HG02981 (cell line): ENCODE measurements around the gene P2RX3.
"Not testable (repeated sequence)": the region's sequence is repeated elsewhere in the genome, so short reads cannot be mapped to it uniquely, and the experiment has no call there.

Experiments
- ATAC-seq: cut with Tn5 transposase; IDR thresholded peaks from one replicate; pipeline ENCODE4 v1.9.1; 2021; ENCODE audit warnings: mild to moderate bottlenecking, moderate library complexity; ENCODE audit not compliant: unreplicated experiment

The P2RX3 gene

GRCh38 chr11:57338142-57338541 is at the start of gene P2RX3:
TSS of gene P2RX3 (plus strand) at chr11:57338352. CDS start at chr11:57338551, 199 bp downstream.
- no peak for ATAC-seq

- no peak for ATAC-seq
Measured at GRCh38 chr11:57288771-57289579, 49.2 kb upstream of the P2RX3 start.

GRCh38 chr11:57290288-57290687 is 47.9 kb upstream of the P2RX3 start:
- ATAC-seq = no peak

- ATAC-seq = no peak
Measured at GRCh38 chr11:57294225-57295131, 43.7 kb upstream of the P2RX3 start.

GRCh38 chr11:57296205-57296604 is 41.9 kb upstream of the P2RX3 start:
- ATAC-seq = not testable (repeated sequence)

GRCh38 chr11:57297221-57297620 is 40.9 kb upstream of the P2RX3 start:
- no peak for ATAC-seq

GRCh38 chr11:57299150-57299737 is 38.9 kb upstream of the P2RX3 start:
- ATAC-seq = no peak

GRCh38 chr11:57300785-57301184 is 37.4 kb upstream of the P2RX3 start:
- no peak for ATAC-seq

- ATAC-seq = no peak
Measured at GRCh38 chr11:57301711-57302423, 36.3 kb upstream of the P2RX3 start.

GRCh38 chr11:57302489-57302888 is 35.7 kb upstream of the P2RX3 start:
- no peak for ATAC-seq

- ATAC-seq = no peak
Measured at GRCh38 chr11:57303280-57303989, 34.7 kb upstream of the P2RX3 start.

- ATAC-seq = no peak
Measured at GRCh38 chr11:57303990-57304579, 34.1 kb upstream of the P2RX3 start.

GRCh38 chr11:57305523-57305922 is 32.6 kb upstream of the P2RX3 start:
- ATAC-seq = no peak

- no peak for ATAC-seq
Measured at GRCh38 chr11:57306161-57306876, 31.8 kb upstream of the P2RX3 start.

- ATAC-seq = no peak
Measured at GRCh38 chr11:57306940-57307565, 31.1 kb upstream of the P2RX3 start.

GRCh38 chr11:57307666-57308270 is 30.4 kb upstream of the P2RX3 start:
- no peak for ATAC-seq

- no peak for ATAC-seq
Measured at GRCh38 chr11:57308426-57309060, 29.6 kb upstream of the P2RX3 start.
